AG10803 (cell line): ENCODE data around the gene SLC12A5.

Source experiments
- DNase-seq: peaks from one replicate; pipeline ENCODE4 v3.0.0; 2010; ENCODE audit warnings: low read depth
- H3K4me3 ChIP-seq: 2 replicates; pipeline ENCODE4 v1.5.1; 2011; ENCODE audit warnings: mild to moderate bottlenecking, low read length, control low read depth
- TF ChIP-seq, protein P1 (sequence below): conservative IDR thresholded peaks from 2 replicates; pipeline ENCODE4 v1.5.1; 2011; ENCODE audit warnings: mild to moderate bottlenecking, low read length, control low read depth, inconsistent platforms

SLC12A5 gene

DNA sequence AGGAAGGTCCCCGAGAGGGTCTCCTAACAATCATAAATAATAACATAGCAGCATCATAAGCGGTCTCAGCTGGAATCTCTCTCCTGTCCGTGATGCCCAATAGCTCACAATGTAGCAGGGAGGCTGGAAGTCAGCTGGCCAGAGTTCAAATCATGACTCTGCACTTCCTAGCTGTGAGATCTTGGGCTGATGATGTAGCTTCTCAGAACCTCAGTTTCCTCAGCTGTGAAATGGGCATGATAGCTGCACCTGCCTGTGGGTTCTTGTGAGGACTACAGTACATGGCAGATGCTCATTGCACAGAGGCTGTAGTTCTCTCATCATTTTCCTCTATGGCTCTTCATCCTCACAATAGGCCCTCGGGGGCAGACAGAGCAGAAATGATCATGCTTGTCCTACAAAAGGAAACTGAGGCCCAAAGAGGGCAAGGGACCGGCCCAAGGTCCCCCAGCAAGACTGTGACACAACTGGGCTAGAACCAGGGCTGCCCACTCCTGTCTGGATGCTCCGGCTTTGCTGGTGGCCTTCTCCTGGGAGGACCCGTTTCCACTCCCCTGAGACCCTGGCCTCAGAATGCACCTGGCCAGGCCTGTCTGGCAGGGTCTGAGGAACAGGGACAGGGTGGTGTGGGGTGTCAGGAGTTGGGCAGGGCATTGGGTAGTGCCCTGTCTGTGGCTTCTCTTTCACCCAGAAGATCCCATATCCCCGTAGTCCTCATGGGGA, 17.7 kb downstream of the SLC12A5 start:
- TF ChIP-seq, protein P1, sequence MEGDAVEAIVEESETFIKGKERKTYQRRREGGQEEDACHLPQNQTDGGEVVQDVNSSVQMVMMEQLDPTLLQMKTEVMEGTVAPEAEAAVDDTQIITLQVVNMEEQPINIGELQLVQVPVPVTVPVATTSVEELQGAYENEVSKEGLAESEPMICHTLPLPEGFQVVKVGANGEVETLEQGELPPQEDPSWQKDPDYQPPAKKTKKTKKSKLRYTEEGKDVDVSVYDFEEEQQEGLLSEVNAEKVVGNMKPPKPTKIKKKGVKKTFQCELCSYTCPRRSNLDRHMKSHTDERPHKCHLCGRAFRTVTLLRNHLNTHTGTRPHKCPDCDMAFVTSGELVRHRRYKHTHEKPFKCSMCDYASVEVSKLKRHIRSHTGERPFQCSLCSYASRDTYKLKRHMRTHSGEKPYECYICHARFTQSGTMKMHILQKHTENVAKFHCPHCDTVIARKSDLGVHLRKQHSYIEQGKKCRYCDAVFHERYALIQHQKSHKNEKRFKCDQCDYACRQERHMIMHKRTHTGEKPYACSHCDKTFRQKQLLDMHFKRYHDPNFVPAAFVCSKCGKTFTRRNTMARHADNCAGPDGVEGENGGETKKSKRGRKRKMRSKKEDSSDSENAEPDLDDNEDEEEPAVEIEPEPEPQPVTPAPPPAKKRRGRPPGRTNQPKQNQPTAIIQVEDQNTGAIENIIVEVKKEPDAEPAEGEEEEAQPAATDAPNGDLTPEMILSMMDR = no peak
- no peak for DNase-seq
- no peak overlapping the region for H3K4me3 ChIP-seq

DNA sequence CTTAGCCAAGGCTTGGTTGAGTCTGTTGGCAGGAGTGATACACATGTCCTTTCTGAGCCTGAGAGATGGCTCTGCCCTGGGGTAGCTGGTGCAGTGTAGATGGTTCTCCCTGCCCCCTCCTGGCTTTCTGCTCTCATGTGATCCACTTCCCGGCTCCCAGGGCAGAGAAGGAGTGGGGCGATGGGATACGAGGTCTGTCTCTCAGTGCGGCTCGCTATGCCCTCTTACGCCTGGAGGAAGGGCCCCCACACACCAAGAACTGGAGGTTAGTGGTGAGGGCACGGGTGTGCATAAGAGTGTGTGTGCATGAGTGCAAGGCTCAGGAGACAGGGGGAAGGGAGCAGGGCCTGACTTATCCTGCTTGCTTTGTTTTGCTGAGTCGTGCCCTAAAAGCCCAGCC, 18.8 kb downstream of the SLC12A5 start:
- H3K4me3 ChIP-seq = no peak overlapping the region
- TF ChIP-seq, protein P1 = no peak
- DNase-seq = no peak

DNA sequence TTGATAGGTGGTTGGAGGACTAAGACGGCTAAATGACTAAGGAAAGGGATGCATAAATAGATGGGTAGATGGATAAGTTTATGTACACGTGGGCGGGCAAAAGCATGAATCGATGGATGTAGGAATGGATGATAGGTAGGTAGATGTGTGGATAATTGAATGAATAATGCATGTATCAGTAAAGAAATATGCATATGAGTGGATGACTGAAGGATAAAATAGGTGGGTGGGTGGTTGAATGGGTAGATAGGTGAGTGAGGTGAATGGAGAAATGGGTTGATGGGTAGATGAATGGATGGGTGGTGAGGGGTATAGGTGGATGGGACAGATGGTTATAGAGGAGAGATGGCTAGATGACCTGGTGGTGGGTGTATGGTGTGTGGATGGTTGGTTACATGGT, 20.2 kb downstream of the SLC12A5 start:
- DNase-seq = no peak
- no peak overlapping the region for H3K4me3 ChIP-seq
- TF ChIP-seq, protein P1 = no peak

DNA sequence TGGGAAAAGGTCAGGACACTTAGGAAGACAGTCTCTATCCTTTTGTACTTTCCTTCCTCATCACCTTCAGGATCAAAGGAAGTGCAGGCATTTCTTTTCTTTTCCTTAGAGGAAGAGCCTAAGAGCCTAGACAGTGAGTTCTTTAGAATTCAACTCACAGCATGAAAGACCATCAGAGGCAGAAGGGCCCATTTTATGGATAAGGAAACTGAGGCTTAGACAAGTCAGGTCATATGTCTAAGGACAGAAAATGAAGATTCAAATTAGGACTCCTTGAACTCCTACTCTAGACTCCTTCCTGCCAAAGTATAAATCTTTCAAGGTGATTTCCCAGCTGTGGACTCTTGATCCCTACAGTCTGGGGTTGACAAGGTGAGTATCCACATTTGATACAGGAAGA, 20.8 kb downstream of the SLC12A5 start:
- TF ChIP-seq, protein P1 = no peak
- DNase-seq = no peak
- H3K4me3 ChIP-seq = no peak overlapping the region

DNA sequence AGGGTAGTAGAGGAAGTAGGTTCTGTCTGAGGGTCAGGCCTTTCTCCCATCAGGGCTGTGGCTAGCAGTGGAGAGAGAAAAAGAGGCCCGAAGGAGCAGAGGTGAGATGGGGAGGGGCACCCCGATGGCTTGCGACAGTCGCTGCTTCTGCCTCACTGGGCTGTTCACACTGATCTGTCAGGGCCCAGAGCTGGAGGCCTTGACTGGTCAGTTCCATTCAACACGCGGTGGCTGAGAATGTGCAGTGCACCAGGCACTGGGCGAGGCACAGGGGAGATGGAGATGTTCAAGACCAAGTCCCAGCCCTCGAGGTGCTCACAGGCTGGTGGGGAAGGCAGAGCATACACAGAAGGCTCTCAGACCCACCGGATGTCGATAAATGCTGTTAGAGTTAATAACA, 21.4 kb downstream of the SLC12A5 start:
- no peak for DNase-seq
- TF ChIP-seq, protein P1 = no peak
- no peak overlapping the region for H3K4me3 ChIP-seq

DNA sequence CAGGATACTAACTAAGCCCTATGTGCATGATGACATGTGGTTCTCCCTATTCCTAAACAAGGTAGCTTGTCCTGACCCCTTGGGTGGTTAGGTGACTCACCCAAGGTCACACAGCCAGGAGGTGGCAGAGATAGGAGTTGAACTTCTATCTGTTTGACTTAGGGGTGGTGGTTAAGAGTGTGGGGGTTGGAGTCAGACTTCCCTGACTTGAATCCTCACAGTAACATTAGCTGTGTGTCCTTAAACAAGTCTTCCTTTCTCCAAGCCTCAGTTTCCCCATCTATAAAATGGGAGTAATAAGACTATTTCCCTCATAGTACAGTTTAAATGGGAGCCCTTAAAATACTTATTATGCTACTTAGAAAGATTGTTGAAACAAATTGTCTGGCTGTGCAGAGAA, 21.9 kb downstream of the SLC12A5 start:
- TF ChIP-seq, protein P1 = no peak
- no peak for DNase-seq
- no peak overlapping the region for H3K4me3 ChIP-seq

DNA sequence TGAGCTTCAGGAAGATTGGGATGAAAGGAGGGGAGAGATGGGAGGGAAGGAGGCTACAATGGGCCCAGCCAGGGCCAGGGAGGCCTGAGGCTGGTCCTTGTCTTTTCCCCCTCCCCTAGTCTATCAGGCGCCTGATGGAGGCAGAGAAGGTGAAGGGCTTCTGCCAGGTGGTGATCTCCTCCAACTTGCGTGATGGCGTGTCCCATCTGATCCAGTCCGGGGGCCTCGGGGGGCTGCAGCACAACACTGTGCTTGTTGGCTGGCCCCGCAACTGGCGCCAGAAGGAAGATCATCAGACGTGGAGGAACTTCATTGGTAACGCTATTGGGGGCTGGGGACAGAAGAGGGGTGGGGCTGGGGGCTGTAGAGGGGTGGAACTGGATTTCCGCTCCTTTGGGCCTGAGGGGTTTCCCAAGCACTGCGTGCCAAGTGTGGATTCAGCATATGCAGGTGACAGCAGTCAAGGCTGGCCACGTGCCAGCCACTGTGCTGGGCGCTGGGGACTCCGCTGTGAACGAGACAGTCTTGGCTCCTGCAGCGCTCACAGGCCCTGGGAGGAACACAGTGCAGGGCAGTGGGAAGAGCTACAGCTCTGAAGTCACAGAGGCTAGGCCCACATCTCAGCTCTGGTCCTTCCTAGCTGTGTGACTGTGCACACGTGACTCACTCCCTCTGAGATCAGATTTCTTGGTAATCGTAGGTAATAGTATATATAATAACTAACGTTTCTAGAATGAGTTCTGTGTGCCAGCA, 22.7 kb downstream of the SLC12A5 start:
- no peak for DNase-seq
- TF ChIP-seq, protein P1 = no peak
- no peak overlapping the region for H3K4me3 ChIP-seq
